ENCODE measurements around the gene CCDC70. TPM values are rescaled to one million over a fixed set of nuclear protein-coding genes. Genes with fewer than 3 reads are reported as not detected.

CCDC70 gene
- total RNA-seq, 2 donors from 2014 or later: not detected

- H3K27me3 ChIP-seq (replicated peaks; ENCODE audit: insufficient read depth): no peaks in the 10 kb centered on the region
- no peaks in the 10 kb centered on the region for H3K9me3 ChIP-seq
- H3K36me3 ChIP-seq: no peaks in the 10 kb centered on the region
- no peak overlapping the region for H3K4me3 ChIP-seq
- DNase-seq (ENCODE audit: low spot score) (no peak), ATAC-seq (ENCODE audit: insufficient number of reproducible peaks, low FRiP score, low read depth) (no peak)
- no peaks in the 10 kb centered on the region for H3K4me1 ChIP-seq (ENCODE audit: control insufficient read depth in 1 of 2, low read depth in 2 of 2)
- H3K27ac ChIP-seq: no peak overlapping the region
- no peak for TF ChIP-seq CTCF (IDR thresholded peaks at IDR 0.05)
Measured at GRCh38 chr13:51838240-51838846, 23.4 kb upstream of the CCDC70 start.

- Histone ChIP-seq H3K4me3 (no peak overlapping the region), H3K27me3 (replicated peaks; ENCODE audit: insufficient read depth) (no peaks in the 10 kb centered on the region), H3K9me3 (no peaks in the 10 kb centered on the region), H3K36me3 (no peaks in the 10 kb centered on the region), H3K4me1 (ENCODE audit: control insufficient read depth in 1 of 2, low read depth in 2 of 2) (peaks cover under 1 to 2% of the 10 kb centered on the region in 2 donors), H3K27ac (no peak overlapping the region)
- TF ChIP-seq CTCF (IDR thresholded peaks at IDR 0.05): no peak
- DNase-seq (ENCODE audit: low spot score) (no peak), ATAC-seq (ENCODE audit: insufficient number of reproducible peaks, low FRiP score, low read depth) (no peak)
Measured at GRCh38 chr13:51839711-51840540, 21.8 kb upstream of the CCDC70 start.

- no peak overlapping the region for H3K4me3 ChIP-seq
- H3K36me3 ChIP-seq: no peaks in the 10 kb centered on the region
- no peak for ATAC-seq (ENCODE audit: insufficient number of reproducible peaks, low FRiP score, low read depth)
- peaks cover 5 to 8% of the 10 kb centered on the region in 2 donors for H3K4me1 ChIP-seq (ENCODE audit: control insufficient read depth in 1 of 2, low read depth in 2 of 2)
- H3K9me3 ChIP-seq: no peaks in the 10 kb centered on the region
- no peaks in the 10 kb centered on the region for H3K27me3 ChIP-seq (replicated peaks; ENCODE audit: insufficient read depth)
- no peak for TF ChIP-seq CTCF (IDR thresholded peaks at IDR 0.05)
- DNase-seq (ENCODE audit: low spot score): no peak
- no peak overlapping the region for H3K27ac ChIP-seq
Measured at GRCh38 chr13:51840917-51841316, 20.9 kb upstream of the CCDC70 start.

- Histone ChIP-seq H3K4me1 (ENCODE audit: control insufficient read depth in 1 of 2, low read depth in 2 of 2) (peaks cover 5 to 8% of the 10 kb centered on the region in 2 donors), H3K36me3 (no peaks in the 10 kb centered on the region), H3K4me3 (no peak overlapping the region), H3K27me3 (replicated peaks; ENCODE audit: insufficient read depth) (no peaks in the 10 kb centered on the region), H3K9me3 (no peaks in the 10 kb centered on the region), H3K27ac (no peak overlapping the region)
- no peak for DNase-seq (ENCODE audit: low spot score)
- TF ChIP-seq CTCF (IDR thresholded peaks at IDR 0.05): no peak
- ATAC-seq (ENCODE audit: insufficient number of reproducible peaks, low FRiP score, low read depth): no peak
Measured at GRCh38 chr13:51841732-51842131, 20.0 kb upstream of the CCDC70 start.

GRCh38 chr13:51843529-51843928 lies 18.2 kb upstream of the CCDC70 start:
- no peak overlapping the region for H3K27ac ChIP-seq
- DNase-seq (ENCODE audit: low spot score) (no peak), ATAC-seq (ENCODE audit: insufficient number of reproducible peaks, low FRiP score, low read depth) (no peak)
- H3K27me3 ChIP-seq (replicated peaks; ENCODE audit: insufficient read depth): no peaks in the 10 kb centered on the region
- H3K4me1 ChIP-seq (ENCODE audit: control insufficient read depth in 1 of 2, low read depth in 2 of 2): peaks cover 5 to 10% of the 10 kb centered on the region in 2 donors
- no peak overlapping the region for H3K4me3 ChIP-seq
- no peak for TF ChIP-seq CTCF (IDR thresholded peaks at IDR 0.05)
- no peaks in the 10 kb centered on the region for H3K36me3 ChIP-seq
- no peaks in the 10 kb centered on the region for H3K9me3 ChIP-seq

Measured in thoracic aorta (tissue), 2 donors.